HepG2 (cell line): ENCODE data around the gene TAPBP. TPM values are rescaled to one million over a fixed set of nuclear protein-coding genes. Genes with fewer than 3 reads are reported as not detected.

Source experiments
- ATAC-seq: fragments of 200-7000 bp; cut with Tn5 transposase; 3 replicates; pipeline ENCODE4 v1.9.1; 2020; ENCODE audit warnings: mild to moderate bottlenecking, moderate library complexity
- BruUV-seq: library from RNA; stranded (reverse); fragments of 400-500 nt; replicated peaks from 2 replicates; lab custom pipeline; 2021; lab: Mats Ljungman, UMichigan
- CTCF ChIA-PET: fragments of 300-600 bp; formaldehyde crosslinking; extraction: SDS; loops from one replicate; lab custom pipeline; 2021; ENCODE audit warnings: low total read pairs, inconsistent platforms, low intra/inter-chr PET ratio; lab: Yijun Ruan, JAX
- POLR2A ChIA-PET: fragments of 350-600 bp; sonication (Branson Sonifier 250); formaldehyde crosslinking; loops from one replicate; lab custom pipeline; 2020; ENCODE audit warnings: antibody characterized with exemption, inconsistent platforms; lab: Yijun Ruan, JAX
- DNase-seq: peaks from one replicate; pipeline ENCODE4 v3.0.0-alpha.2; 2015; ENCODE audit warnings: low spot score
- FAIRE-seq: peaks from 3 replicates; lab custom pipeline; 2011; peaks lifted over from hg19 to GRCh38; lab: Jason Lieb, UNC
- H2AFZ ChIP-seq: one replicate; pipeline ENCODE4 v1.6.1; 2011; ENCODE audit warnings: low read length, inconsistent platforms
- H3K27ac ChIP-seq: fragments of 300-600 bp; 3 replicates; pipeline ENCODE4 v1.8.0; 2011; ENCODE audit warnings: mixed run types, mild to moderate bottlenecking, mixed read lengths, low read length, inconsistent platforms; ENCODE audit not compliant: insufficient read depth; ENCODE audit errors: extremely low read length
- H3K27me3 ChIP-seq, 2 experiments: fragments of 200-600 bp in 1 of 2; 2 replicates in 1 of 2; 3 replicates in 1 of 2; pipeline versions ENCODE4 v1.6.0 to v1.8.0; 2011; ENCODE audit warnings: low read length in 2 of 2, mild to moderate bottlenecking in 2 of 2, moderate library complexity in 2 of 2, inconsistent platforms in 1 of 2; ENCODE audit not compliant: insufficient read depth in 2 of 2, control insufficient read depth in 1 of 2
- H3K36me3 ChIP-seq, 2 experiments: fragments of 200-600 bp in 1 of 2; replicated peaks in 1 of 2; 2 replicates in 1 of 2; 3 replicates in 1 of 2; pipeline versions ENCODE4 v1.5.1 to v1.8.0; 2011; ENCODE audit warnings: low read length in 2 of 2, inconsistent platforms in 1 of 2; ENCODE audit not compliant: insufficient read depth in 2 of 2, control insufficient read depth in 1 of 2
- H3K4me1 ChIP-seq: 2 replicates; pipeline ENCODE4 v1.5.1; 2012; ENCODE audit warnings: low read length, inconsistent platforms; ENCODE audit not compliant: insufficient read depth
- H3K4me2 ChIP-seq: 2 replicates; pipeline ENCODE4 v1.6.0; 2011; ENCODE audit warnings: low read depth, low read length, inconsistent platforms
- H3K4me3 ChIP-seq, 3 experiments: fragments of 200-600 bp in 1 of 3; sonication (generic), shearing (Covaris generic) in 1 of 3; replicated peaks in 1 of 3; 2 replicates each; pipeline ENCODE4 v1.5.1; 2011 to 2016; ENCODE audit warnings: low read length in 3 of 3, inconsistent platforms in 2 of 3, low read depth in 2 of 3, mild to moderate bottlenecking in 2 of 3, control low read depth in 1 of 3, mixed read lengths in 1 of 3; ENCODE audit not compliant: insufficient read depth in 1 of 3
- H3K79me2 ChIP-seq: one replicate; pipeline ENCODE4 v1.6.1; 2011; ENCODE audit warnings: low read length, inconsistent platforms; ENCODE audit not compliant: insufficient read depth
- H3K9ac ChIP-seq: 2 replicates; pipeline ENCODE4 v1.6.0; 2011; ENCODE audit warnings: mild to moderate bottlenecking, low read depth, low read length, inconsistent platforms; ENCODE audit not compliant: insufficient read depth
- H3K9me3 ChIP-seq: 2 replicates; pipeline ENCODE4 v1.5.1; 2012; ENCODE audit warnings: mild to moderate bottlenecking, low read length
- H4K20me1 ChIP-seq: 2 replicates; pipeline ENCODE4 v1.6.0; 2011; ENCODE audit warnings: inconsistent platforms, mild to moderate bottlenecking, low read length, moderate library complexity; ENCODE audit not compliant: insufficient read depth
- CEBPG ChIP-seq: IDR thresholded peaks from 2 replicates; pipeline ENCODE4 v1.6.1; 2016
- GTF3A ChIP-seq: sonication (generic); formaldehyde crosslinking; conservative IDR thresholded peaks from 2 replicates; pipeline ENCODE4 v1.4.0; 2020; ENCODE audit warnings: mild to moderate bottlenecking, missing genetic modification reagents
- HMG20B ChIP-seq: conservative IDR thresholded peaks from 2 replicates; pipeline ENCODE4 v1.6.1; 2016; ENCODE audit warnings: missing genetic modification reagents, missing compliant biosample characterization
- HMGXB4 ChIP-seq, 2 experiments: sonication (generic) in 1 of 2; formaldehyde crosslinking in 1 of 2; IDR thresholded peaks; 2 replicates each; pipeline versions ENCODE4 v1.4.0 to v1.6.1; 2018 to 2020; ENCODE audit warnings: missing genetic modification reagents in 2 of 2, borderline replicate concordance in 1 of 2, low read depth in 1 of 2, mild to moderate bottlenecking in 1 of 2, missing biosample characterization in 1 of 2
- NR2C2 ChIP-seq: sonication (generic); formaldehyde crosslinking; IDR thresholded peaks from 2 replicates; pipeline ENCODE4 v1.4.0; 2020; ENCODE audit warnings: missing genetic modification reagents, mild to moderate bottlenecking, moderate library complexity, borderline replicate concordance
- RAD21 ChIP-seq: fragments of 450-650 bp; formaldehyde crosslinking; IDR thresholded peaks from 2 replicates; pipeline ENCODE4 v1.5.0; 2020; ENCODE audit warnings: mild to moderate bottlenecking
- RBFOX2 ChIP-seq: fragments of 200-400 bp; formaldehyde crosslinking; IDR thresholded peaks from 2 replicates; pipeline ENCODE4 v1.6.1; 2017; ENCODE audit warnings: low read depth, mild to moderate bottlenecking, low read length
- SETDB1 ChIP-seq: sonication (generic); formaldehyde crosslinking; IDR thresholded peaks from 2 replicates; pipeline ENCODE4 v1.5.1; 2020; ENCODE audit warnings: missing genetic modification reagents, mild to moderate bottlenecking, borderline replicate concordance
- ZNF205 ChIP-seq: IDR thresholded peaks from 2 replicates; pipeline ENCODE4 v1.6.1; 2018; ENCODE audit warnings: missing biosample characterization, missing genetic modification reagents
- ZNF260 ChIP-seq: sonication (generic); formaldehyde crosslinking; IDR thresholded peaks from 2 replicates; pipeline ENCODE4 v1.4.0; 2020; ENCODE audit warnings: missing genetic modification reagents, low read depth, mild to moderate bottlenecking, borderline replicate concordance
- ZNF263 ChIP-seq: sonication (generic); formaldehyde crosslinking; IDR thresholded peaks from 2 replicates; pipeline ENCODE4 v1.4.0; 2020; ENCODE audit warnings: missing genetic modification reagents
- ZNF280D ChIP-seq: sonication (generic); formaldehyde crosslinking; IDR thresholded peaks from 2 replicates; pipeline ENCODE4 v1.5.1; 2020; ENCODE audit warnings: mild to moderate bottlenecking, missing genetic modification reagents
- WGBS: methylation state at CpG from one replicate; pipeline ENCODE4 v1.1.6; 2017; ENCODE audit warnings: low lambda C conversion rate; 5-methylcytosine and 5-hydroxymethylcytosine counted together
- in situ Hi-C: cut with HindIII; loops from 2 replicates; pipeline ENCODE4 v1.10.0; 2017; ENCODE audit warnings: low pct_unique_long_range_greater_than_20kb; ENCODE audit not compliant: extremely low pct_ligation_motif_present
- intact Hi-C: fragments of 100-400 bp; cut with micrococcal nuclease; formaldehyde crosslinking; loops from one replicate; pipeline ENCODE4 v1.10.0; 2022; ENCODE audit not compliant: unreplicated experiment
- polyA plus RNA-seq, 8 experiments: library from polyadenylated mRNA; depleted of rRNA in 3 of 8; stranded (reverse) in 7 of 8; unstranded in 1 of 8; fragments of >200 nt; fragmentation: Illumina TruSeq in 4 of 8; extraction: Trizol in 4 of 8; gene quantifications; 2 replicates each; pipeline versions ENCODE4 v1.2.1 to v1.2.3, GENCODE V29; 2011 to 2016; ENCODE audit warnings: low read depth in 4 of 8, missing spikeins in 1 of 8, mixed read lengths in 1 of 8; ENCODE audit not compliant: insufficient read depth in 1 of 8
- total RNA-seq, 5 experiments: library from RNA; depleted of rRNA; stranded (reverse); fragments of >200 nt; fragmentation: Illumina TruSeq; extraction: Trizol; gene quantifications; 2 replicates each; pipeline ENCODE4 v1.2.3, GENCODE V29; 2016; ENCODE audit warnings: low read depth in 1 of 5

TAPBP gene
- total and polyA plus RNA-seq, 2 of the 13 experiments (the other 11 are each of a cell fraction or from before 2014, with no cell fraction given): 27.4 to 32.3 TPM

- POLR2A ChIA-PET: interaction anchor here (0.6 to 5.1 kb wide), 13 partner anchors 10 to 279 kb away, joined by 3 to 94 read pairs (median 16); partner anchors contain the start of genes B3GALT4, HSD17B8, RING1 and RPS18
- Histone ChIP-seq H4K20me1 (no peaks in the 10 kb centered on the region), H3K4me2 (peak overlapping the region; percentile 100; the same call in 1 of the 2 replicates), H3K36me3 (peaks cover 0 to 5% of the 10 kb centered on the region in 2 experiments; a peak in 4 of 5 replicates), H2AFZ (no peak overlapping the region), H3K27me3 (no peaks in the 10 kb centered on the region; a peak in 1 of 5 replicates), H3K9ac (no peak overlapping the region), H3K9me3 (no peaks in the 10 kb centered on the region), H3K4me3 (0 out of 6 replicates have a peak overlapping the region, but pooled peaks of 1 of the 3 experiments have one; percentile 89), H3K4me1 (peaks cover 37% of the 10 kb centered on the region), H3K27ac (peak overlapping the region; percentile 94), H3K79me2 (no peaks in the 10 kb centered on the region)
- intact Hi-C loops (no loop called here), in situ Hi-C loops (no loop called here)
- 97% methylated on average over 13 of the region's 13 CpGs for WGBS
- FAIRE-seq (no peak), ATAC-seq (no peak)
- BruUV-seq: no TSS peak
- TF ChIP-seq ZNF205 (CRISPR knock-in tag) (no peak), SETDB1 (CRISPR knock-in tag) (no peak), NR2C2 (CRISPR knock-in tag) (no peak), RAD21 (CRISPR knock-in tag) (no peak), HMG20B (CRISPR knock-in tag) (no peak), GTF3A (CRISPR knock-in tag) (no peak), ZNF263 (CRISPR knock-in tag) (no peak), CEBPG (no peak), ZNF280D (CRISPR knock-in tag) (no peak), RBFOX2 (no peak), ZNF260 (CRISPR knock-in tag) (no peak), HMGXB4 (CRISPR knock-in tag; IDR thresholded peaks at IDR 0.05; ENCODE audit: borderline replicate concordance in 1 of 2, low read depth in 1 of 2) (no peak)
- TF ChIP-seq, all 625 proteins: peak for 0
- CTCF ChIA-PET: no interaction called here
- DNase-seq: no peak
Measured at GRCh38 chr6:33250731-33251130, 63.1 kb downstream of the TAPBP start.
